ENCODE results near the gene SAYSD1. TPM values are rescaled to one million over a fixed set of nuclear protein-coding genes. Genes with fewer than 3 reads are reported as not detected.

Gene SAYSD1
- total and polyA plus RNA-seq, 9 of the 15 experiments (the other 6 are each of a cell fraction or from before 2014, with no cell fraction given) = 3.5 to 19.1 (median 12.4) TPM

- TF ChIP-seq, protein P1, sequence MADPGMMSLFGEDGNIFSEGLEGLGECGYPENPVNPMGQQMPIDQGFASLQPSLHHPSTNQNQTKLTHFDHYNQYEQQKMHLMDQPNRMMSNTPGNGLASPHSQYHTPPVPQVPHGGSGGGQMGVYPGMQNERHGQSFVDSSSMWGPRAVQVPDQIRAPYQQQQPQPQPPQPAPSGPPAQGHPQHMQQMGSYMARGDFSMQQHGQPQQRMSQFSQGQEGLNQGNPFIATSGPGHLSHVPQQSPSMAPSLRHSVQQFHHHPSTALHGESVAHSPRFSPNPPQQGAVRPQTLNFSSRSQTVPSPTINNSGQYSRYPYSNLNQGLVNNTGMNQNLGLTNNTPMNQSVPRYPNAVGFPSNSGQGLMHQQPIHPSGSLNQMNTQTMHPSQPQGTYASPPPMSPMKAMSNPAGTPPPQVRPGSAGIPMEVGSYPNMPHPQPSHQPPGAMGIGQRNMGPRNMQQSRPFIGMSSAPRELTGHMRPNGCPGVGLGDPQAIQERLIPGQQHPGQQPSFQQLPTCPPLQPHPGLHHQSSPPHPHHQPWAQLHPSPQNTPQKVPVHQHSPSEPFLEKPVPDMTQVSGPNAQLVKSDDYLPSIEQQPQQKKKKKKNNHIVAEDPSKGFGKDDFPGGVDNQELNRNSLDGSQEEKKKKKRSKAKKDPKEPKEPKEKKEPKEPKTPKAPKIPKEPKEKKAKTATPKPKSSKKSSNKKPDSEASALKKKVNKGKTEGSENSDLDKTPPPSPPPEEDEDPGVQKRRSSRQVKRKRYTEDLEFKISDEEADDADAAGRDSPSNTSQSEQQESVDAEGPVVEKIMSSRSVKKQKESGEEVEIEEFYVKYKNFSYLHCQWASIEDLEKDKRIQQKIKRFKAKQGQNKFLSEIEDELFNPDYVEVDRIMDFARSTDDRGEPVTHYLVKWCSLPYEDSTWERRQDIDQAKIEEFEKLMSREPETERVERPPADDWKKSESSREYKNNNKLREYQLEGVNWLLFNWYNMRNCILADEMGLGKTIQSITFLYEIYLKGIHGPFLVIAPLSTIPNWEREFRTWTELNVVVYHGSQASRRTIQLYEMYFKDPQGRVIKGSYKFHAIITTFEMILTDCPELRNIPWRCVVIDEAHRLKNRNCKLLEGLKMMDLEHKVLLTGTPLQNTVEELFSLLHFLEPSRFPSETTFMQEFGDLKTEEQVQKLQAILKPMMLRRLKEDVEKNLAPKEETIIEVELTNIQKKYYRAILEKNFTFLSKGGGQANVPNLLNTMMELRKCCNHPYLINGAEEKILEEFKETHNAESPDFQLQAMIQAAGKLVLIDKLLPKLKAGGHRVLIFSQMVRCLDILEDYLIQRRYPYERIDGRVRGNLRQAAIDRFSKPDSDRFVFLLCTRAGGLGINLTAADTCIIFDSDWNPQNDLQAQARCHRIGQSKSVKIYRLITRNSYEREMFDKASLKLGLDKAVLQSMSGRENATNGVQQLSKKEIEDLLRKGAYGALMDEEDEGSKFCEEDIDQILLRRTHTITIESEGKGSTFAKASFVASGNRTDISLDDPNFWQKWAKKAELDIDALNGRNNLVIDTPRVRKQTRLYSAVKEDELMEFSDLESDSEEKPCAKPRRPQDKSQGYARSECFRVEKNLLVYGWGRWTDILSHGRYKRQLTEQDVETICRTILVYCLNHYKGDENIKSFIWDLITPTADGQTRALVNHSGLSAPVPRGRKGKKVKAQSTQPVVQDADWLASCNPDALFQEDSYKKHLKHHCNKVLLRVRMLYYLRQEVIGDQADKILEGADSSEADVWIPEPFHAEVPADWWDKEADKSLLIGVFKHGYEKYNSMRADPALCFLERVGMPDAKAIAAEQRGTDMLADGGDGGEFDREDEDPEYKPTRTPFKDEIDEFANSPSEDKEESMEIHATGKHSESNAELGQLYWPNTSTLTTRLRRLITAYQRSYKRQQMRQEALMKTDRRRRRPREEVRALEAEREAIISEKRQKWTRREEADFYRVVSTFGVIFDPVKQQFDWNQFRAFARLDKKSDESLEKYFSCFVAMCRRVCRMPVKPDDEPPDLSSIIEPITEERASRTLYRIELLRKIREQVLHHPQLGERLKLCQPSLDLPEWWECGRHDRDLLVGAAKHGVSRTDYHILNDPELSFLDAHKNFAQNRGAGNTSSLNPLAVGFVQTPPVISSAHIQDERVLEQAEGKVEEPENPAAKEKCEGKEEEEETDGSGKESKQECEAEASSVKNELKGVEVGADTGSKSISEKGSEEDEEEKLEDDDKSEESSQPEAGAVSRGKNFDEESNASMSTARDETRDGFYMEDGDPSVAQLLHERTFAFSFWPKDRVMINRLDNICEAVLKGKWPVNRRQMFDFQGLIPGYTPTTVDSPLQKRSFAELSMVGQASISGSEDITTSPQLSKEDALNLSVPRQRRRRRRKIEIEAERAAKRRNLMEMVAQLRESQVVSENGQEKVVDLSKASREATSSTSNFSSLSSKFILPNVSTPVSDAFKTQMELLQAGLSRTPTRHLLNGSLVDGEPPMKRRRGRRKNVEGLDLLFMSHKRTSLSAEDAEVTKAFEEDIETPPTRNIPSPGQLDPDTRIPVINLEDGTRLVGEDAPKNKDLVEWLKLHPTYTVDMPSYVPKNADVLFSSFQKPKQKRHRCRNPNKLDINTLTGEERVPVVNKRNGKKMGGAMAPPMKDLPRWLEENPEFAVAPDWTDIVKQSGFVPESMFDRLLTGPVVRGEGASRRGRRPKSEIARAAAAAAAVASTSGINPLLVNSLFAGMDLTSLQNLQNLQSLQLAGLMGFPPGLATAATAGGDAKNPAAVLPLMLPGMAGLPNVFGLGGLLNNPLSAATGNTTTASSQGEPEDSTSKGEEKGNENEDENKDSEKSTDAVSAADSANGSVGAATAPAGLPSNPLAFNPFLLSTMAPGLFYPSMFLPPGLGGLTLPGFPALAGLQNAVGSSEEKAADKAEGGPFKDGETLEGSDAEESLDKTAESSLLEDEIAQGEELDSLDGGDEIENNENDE (IDR thresholded peaks at IDR 0.05; ENCODE audit: low read depth, low read length) = no peak
- TF ChIP-seq ZNF232 (CRISPR knock-in tag; IDR thresholded peaks at IDR 0.05) (0 out of 2 replicates have a peak, but pooled peaks have one; percentile 55), SRSF9 (IDR thresholded peaks at IDR 0.05; ENCODE audit: borderline replicate concordance, low read depth, low read length) (no peak), CCAR2 (IDR thresholded peaks at IDR 0.05; ENCODE audit: low read depth, low read length) (no peak), PML (IDR thresholded peaks at IDR 0.05; ENCODE audit: low read length) (no peak; the same call in 1 of the 2 replicates), SETDB1 (IDR thresholded peaks at IDR 0.05; ENCODE audit: low read length) (no peak), FOXA1 (IDR thresholded peaks at IDR 0.05; ENCODE audit: borderline replicate concordance) (no peak), XRCC4 (IDR thresholded peaks at IDR 0.05; ENCODE audit: extremely low read depth, insufficient read depth, insufficient read length) (no peak), NCOA6 (IDR thresholded peaks at IDR 0.05) (no peak), ZKSCAN3 (CRISPR knock-in tag; IDR thresholded peaks at IDR 0.05) (no peak), ZNF224 (CRISPR knock-in tag; IDR thresholded peaks at IDR 0.05) (peak; percentile 61; the same call in 1 of the 2 replicates), ZNF395 (CRISPR knock-in tag; IDR thresholded peaks at IDR 0.05) (peak; percentile 77; the same call in 1 of the 2 replicates)
- TF ChIP-seq, protein P2, sequence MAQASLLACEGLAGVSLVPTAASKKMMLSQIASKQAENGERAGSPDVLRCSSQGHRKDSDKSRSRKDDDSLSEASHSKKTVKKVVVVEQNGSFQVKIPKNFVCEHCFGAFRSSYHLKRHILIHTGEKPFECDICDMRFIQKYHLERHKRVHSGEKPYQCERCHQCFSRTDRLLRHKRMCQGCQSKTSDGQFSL (CRISPR knock-in tag; IDR thresholded peaks at IDR 0.05) = no peak; the same call in 1 of the 2 replicates
- TF ChIP-seq, protein P2 (tag; IDR thresholded peaks at IDR 0.05) = no peak
These were observed at the start of gene SAYSD1 (continued) for GRCh38 chr6:39114704-39115599.
